A673 (cell line): Measurements from ENCODE around the gene EMC1.

Experiments used
- CTCF ChIP-seq: fragments of 300-800, 200-600 bp; sonication (generic); conservative IDR thresholded peaks from 2 replicates; pipeline ENCODE4 v1.5.1; 2017; ENCODE audit warnings: low read depth, mild to moderate bottlenecking, antibody characterized with exemption, low read length, moderate library complexity, mixed read lengths
- EZH2 ChIP-seq: fragments of 200-600 bp; sonication (generic); IDR thresholded peaks from 2 replicates; pipeline ENCODE4 v1.6.1; 2017; ENCODE audit warnings: borderline replicate concordance, low read depth, mild to moderate bottlenecking, mixed read lengths, antibody characterized with exemption, low read length; ENCODE audit not compliant: poor library complexity, severe bottlenecking

- TF ChIP-seq CTCF = no peak
- no peak for TF ChIP-seq EZH2
These were observed 31.9 kb downstream of the EMC1 start for GRCh38 chr1:19219451-19219850.
